Forelimb muscle (tissue), 1 donor: ENCODE measurements around the gene TRIM26. TPM values are rescaled to one million over a fixed set of nuclear protein-coding genes. Genes with fewer than 3 reads are reported as not detected.

ENCODE experiments used
- DNase-seq: peaks from one replicate; pipeline ENCODE4 v3.0.0-alpha.2; 2013; ENCODE audit warnings: low read depth
- polyA plus RNA-seq: library from polyadenylated mRNA; unstranded; fragments of 120-200 nt; gene quantifications from one replicate; pipeline ENCODE4 v1.2.1, GENCODE V29; 2013; ENCODE audit not compliant: insufficient read length

The TRIM26 gene
- polyA plus RNA-seq, 1 donor: 16.2 TPM

DNA sequence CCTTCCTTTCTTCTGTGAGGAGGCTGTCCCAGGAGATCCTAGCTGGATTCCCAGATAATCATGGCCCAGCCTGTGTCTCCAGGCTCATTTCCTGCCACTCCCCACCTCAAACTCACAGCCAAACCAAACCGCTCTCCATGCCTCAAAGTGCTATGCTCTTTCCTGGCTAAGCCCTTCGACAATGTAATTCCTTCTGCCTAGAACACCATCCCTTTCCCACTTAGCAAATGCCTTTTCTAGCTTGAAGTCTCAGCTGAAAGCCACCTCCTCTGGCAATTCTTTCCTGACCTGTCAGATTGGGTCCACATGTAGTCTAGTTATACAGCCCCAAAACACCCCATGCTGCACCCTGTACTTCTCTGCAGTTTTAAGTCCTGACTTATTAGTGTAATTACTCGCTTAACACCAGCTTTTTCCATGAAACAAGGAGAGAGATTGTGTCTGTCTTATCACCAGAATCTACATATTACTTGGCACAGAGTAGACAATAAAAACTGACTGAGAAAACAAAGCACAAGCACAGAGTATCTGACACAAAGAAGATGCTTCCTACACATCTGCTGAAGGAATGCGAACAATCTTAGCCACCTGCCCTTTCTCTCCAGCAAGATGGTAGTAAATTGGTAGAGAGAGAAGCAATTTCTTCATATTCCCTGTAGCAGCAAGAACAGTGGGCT is 5.4 kb downstream of the TRIM26 start:
- no peak for DNase-seq

DNA sequence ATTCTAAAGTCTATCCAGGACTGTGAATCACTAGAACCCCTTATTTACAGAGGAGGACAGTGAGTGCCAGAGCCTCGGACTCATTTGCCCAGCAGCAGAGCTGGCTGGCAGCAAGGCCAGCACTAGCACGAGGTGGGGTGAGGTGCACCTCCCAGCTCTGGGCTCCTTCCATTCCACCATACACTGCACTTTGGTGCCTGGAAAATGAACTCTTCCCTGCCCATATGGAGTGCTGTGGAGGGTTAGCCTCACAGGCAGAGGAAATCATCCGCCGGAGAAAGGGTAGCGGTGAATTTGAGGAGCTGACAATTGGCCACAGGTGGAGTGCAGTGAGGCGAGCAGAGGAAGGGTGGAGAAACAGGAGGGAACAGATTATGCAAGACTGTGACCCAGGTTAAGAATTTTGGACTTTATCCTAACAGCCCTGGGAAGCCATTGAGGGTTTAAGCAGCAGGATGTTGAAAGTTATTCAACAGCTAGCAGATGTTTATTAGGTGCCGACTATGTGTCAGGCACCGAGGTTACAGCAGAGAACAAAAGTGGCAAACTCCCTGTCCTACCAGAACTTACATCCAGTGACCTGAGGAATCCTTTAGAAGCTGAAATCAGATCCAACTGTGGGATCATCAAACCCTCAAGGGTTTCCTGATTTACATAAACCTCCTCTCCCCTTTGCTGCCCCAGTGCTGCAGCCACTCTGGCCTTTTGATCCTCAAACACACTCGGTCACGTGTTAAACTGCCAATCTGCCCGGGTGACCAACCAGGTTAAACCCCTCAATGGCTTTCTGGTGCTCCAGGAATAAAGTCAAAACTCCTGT is 6.2 kb downstream of the TRIM26 start:
- no peak for DNase-seq

DNA sequence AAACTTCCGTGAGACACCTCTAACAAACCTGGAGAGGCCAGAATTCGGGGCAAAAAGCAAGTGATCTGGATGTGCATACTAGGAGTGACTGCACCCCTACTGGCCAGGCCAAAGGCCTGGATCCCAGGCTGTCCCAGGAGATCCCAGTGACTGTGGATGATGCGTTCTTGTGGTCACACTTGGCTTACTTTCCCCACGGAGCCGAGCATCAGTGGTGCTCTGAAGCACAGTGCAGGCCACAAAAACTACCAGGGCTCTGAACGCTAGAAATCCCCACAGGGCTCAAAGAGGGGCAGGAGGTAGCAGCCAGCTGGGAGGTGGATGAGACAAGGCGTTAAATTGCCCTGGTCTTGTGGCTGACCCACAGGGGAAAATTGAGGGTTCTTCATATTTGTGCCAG is 7.1 kb downstream of the TRIM26 start:
- DNase-seq: no peak

DNA sequence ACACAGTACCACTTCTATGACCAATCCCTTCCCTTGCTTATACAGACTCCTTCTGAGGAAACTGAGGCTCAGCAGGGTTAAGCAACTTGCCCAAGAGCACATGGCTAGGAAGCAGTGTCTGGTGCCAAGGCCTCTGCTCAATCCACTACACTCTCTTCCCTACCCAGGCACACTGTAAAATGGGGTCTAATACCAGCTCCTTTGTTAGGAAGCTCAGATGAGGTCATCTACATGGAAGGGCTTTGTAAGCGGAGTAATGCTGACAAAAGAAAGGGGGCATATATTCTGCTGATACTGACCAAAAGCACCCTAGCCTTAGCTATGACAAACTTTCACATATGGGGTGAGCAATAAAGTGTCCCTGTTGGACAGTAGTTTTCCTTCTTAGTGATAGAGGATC is 9.1 kb downstream of the TRIM26 start:
- DNase-seq: no peak

DNA sequence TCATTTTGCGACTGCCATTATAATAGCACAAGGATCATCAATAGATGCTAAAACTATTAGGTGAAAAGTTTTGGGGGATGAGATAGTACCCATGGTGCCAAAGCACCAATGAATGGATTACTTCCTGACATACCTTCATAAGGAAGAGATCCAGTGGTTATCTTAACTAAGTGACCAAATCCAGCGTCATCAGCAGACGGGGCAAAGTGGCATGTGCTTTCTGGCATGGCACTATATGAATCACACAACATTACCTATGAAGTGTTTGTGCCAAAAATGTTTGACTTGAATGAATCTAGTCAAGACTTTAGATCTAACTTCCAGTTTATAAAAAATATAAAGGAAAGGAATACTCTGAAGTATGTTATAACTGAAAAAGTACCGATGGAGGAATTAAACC is 10.8 kb downstream of the TRIM26 start:
- no peak for DNase-seq

DNA sequence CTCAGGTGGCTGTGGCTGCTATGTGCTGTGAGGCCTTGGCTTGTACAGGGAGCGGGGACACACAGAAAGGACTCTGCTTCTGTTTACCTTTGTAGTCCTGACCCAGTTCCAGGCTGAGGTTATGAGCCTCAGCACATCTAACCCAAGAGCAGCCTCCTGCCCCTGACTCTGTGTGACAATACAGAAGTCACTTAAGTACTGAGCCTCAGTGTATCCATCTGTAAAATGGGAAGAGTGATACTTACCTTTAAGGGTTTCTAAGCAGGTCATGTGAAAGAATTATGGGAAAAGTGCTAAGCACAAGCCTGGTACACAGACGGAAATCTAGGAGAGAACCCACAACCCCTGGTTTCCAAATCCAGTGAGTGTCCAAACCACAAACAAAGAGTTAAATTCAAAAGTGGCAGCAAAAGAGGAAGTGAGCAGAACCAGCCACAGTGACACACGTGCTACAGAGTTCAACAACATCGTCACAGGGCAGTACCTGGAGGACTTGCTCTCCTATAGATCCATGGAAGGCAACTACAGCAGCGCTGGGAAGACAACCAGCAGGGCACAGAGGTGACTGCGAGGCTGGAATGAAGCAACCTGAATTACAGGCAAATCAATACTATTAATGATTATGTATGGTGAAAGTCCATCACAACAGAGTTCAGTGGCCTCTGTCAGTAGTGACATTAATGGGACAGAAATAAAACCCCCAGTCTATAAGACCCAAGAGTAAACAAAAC is 12.5 kb downstream of the TRIM26 start:
- no peak for DNase-seq

DNA sequence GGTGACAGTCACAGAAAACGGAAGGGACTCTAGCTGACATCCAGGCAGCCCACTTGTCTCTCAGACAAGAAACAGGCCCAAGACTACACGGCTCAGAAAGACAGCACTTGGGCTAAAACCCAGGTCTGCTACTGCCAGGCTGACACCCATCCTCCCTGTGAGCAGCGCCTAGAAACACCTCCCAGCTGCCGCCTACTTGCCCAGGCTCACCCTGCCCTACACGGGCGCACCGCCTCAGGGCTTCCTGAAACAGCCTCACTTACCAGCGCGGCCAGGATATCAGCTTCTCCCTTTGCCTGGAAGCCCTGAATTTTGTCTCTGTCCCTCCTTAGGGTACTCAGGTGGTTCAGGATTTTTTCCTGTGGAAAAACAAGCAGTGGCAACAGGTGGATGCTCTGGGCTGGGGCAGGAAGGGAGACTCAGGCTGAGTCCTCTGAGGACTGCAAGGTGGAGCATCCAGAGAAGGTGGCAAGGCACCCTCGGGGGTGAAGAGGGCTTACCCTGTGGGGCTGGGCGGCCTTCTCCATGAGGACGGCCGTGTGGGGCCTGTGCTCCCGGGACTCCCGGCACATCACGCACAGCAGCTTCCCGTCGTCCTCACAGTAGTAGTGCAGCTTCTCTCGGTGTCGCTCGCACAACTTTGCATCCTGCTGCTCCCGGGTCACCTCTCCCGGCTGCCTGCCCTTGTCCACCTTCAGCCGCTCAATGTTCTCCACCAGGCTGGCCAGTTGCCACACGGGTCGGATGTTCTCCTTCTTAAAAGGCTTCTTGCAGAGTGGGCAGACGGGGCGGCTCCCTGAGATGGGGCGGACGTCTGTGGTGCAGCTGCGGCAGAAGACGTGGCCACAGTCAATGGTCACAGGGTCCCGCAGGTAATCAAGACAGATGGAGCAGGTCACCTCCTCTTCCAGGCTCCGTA is 14.8 kb downstream of the TRIM26 start:
- DNase-seq: no peak

DNA sequence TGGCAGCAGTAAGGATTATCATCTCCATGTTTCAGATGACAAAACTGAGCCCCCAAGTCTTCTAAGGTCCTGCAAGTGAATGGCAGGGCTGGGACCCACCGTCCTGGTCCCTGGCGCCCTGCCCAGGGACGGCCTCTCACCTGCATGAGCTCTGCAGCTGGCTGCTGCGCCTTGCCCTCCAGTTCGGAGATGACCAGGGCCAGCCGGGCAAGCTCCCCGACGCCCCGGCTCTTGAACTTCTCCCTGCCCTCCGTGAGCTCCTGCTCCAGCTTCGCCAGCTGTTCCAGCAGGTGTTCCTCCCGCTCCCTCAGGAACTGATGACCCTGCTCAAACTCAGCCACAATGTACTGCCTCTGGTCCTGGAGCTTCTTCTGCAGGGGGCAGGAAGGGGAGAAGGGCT is 16.8 kb downstream of the TRIM26 start:
- DNase-seq: no peak

DNA sequence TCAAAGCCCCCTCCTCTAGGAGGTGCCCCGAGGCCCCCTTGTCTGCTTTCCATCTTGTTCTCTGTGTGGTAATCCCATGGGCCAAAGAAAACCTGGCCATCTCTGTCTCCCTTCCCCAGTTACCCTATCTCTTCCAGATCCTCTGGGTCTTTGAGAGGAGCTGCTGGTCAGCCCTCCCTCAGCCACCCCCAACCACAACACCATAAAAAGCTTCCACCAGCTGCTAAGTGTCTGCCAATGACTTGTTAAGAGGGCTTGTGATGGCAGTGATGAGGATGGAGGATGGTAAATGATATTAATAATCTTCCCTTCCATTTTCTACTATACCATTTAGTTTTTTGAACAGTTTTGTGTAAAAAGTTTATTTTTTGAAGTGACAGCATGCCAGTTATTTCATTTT is 17.3 kb downstream of the TRIM26 start:
- DNase-seq: no peak

DNA sequence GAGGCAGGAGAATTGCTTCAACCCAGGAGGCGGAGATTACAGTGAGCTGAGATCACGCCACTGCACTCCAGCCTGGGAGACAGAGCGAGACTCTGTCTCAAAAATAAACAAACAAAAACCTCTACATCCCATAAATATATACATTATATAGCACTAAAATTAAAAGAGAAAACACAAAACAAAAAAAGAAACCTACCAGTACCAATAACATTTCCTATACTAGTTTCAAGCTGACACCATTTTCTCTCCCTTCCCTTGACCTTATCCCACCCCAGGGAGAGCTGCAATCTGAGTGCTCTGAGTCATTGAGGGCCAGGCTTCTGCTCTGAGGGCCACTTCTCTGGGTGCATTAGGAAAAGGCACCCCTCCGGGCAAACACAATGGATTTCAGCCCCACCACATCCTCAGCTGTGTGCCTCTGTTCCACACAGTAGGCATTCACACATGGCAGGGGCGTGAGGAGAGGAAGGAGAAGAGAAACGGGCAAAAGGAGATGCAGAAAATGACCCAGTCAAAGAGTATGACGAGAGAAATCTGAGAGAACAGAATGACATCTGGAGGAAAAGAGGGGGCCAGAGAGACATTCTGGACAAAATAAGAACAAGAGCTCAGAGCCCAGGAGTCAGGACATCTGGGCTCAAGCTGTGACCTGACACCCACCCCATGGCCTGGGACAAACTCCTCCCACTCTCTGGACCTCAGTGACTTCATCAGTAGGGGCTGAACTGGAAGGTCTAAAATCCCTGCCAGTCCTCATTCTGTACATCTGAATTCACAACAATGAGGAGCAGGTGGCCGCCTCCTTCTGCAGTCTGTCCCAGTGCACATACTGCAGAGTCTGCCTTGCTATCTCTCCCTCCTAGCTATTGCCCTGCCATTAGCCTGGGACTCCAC is 18.2 kb downstream of the TRIM26 start:
- DNase-seq: no peak

DNA sequence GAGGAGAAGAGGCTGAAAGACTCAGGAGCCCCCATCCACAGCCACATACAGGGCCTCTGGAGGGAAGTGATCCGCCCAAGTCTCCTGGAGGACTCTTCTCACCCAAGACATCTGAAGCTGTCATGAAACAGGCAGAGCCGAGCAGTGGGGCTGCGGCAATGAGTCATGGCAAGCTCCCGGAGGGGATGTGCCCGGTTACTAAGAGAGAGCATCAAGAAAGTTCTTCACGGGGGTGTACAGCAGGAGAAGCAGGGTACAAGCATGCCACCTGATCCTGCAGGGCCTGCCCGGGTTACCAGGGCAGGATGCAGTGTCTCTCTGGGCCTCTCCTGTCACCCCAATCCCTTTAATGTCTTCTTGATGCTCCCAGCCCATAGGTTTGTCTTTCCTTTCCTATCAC is 21.1 kb downstream of the TRIM26 start:
- no peak for DNase-seq

DNA sequence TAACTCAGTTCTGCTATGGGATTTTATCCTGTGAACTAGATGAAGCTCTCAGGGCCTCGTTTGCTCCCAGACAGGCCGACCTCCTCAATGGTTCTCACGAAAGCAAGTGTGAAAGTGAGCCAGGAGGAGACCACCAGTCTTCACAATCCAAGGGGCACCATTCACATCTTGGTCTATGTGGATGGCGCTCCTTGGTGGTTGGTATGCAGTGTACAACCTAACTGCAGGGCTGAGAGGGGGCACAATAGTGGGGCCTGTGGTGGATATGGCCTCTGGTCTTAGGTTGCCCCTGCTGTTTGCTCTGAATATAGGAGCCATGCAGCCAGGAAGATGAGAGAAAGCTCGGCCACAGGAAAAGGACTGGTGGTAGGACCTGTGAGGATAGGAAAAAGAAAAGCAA is 24.7 kb downstream of the TRIM26 start:
- DNase-seq: no peak

DNA sequence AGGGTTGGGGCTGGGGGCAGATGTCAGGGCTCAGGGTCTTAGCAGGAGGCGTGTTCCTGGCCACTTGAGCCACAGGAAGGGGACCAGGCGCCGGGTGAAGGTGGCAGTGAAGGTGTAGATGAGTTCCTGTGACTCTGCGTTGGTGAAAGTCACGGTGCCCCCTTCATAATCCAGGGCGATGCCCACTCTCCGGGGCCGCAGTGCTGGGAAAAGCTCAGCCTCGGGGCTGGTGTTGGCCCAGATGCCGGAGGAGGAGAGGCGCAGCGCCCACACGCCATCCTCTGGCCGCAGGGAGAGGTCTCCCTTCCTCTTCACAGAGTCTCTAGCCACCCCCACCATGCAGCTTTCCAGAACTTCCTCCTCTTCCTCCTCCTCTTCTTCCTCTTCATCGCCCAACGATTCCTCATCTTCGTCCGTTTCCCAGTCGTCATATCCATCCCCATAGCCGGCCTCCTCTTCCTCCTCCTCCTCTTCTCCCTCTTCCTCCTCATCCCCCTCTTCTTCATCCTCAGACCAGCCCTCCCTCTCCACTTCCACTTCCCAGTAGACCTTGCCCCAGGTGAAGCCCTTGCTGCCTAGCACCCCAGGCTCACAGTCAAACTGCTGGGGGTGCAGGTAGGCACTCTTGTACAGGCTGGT is 27.2 kb downstream of the TRIM26 start:
- DNase-seq: no peak

DNA sequence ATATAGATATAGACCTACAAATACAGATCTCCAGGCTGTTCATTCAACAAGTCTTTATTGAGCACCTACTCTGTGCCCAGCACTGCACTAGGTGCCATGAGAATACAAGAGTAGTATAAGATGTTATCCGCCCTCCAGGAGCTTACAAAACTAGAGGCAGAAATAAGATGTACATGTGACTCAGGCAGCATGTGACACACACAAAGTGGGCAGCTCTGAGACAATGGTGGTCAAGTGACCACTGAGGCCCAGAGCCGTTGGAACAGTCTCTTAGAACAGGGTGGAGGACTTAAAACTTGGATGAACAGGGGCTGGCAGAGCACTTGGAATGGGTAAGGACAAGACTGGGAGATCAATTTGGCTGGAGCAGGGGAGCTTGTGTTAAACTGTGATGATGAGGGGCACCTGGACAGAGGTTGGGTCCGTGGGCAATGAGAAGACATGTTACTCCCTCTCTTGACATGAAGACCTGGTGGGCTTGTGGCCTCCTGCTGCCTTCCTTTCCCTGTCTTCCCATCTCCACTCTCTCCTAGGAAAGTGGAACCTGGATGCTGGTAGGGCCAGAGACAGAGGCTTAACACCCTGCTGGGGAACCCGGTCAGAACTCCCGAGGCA is 28.7 kb downstream of the TRIM26 start:
- DNase-seq: no peak

DNA sequence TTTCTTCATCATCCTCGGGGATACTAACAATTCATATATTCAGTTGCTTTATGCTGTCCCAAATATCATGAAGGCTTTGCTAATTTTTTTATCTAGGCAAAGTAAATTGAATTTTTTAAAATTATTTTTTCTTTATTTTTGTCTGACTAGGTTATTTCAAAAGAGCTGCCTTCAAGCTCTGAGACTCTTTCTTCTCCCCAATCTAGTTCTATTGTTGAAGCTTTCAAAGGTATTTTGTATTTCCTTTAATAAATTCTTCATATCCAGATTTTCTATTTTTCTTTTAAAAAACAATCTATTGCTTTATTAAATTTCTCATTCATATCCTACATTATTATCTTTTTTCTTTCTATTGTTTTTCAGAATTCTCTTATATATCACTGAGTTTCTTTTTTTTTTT is 33.1 kb downstream of the TRIM26 start:
- no peak for DNase-seq

DNA sequence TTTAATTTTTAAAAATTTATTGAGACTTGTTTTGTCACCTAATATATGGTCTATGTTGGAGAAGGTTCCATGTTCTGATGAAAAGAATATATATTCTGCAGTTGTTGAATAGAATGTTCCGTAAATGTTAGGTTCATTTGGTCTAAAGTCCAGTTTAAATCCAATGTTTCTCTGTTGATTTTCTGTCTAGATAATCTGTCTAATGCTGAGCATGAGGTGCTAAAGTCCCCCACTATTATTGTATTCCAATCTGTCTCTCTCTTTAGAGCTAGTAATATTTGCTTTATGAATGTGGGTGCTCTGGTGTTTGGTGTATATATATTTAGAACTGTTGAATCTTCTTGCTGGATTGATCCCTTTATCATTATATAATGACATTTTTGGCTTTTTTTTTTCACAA is 34.4 kb downstream of the TRIM26 start:
- no peak for DNase-seq

DNA sequence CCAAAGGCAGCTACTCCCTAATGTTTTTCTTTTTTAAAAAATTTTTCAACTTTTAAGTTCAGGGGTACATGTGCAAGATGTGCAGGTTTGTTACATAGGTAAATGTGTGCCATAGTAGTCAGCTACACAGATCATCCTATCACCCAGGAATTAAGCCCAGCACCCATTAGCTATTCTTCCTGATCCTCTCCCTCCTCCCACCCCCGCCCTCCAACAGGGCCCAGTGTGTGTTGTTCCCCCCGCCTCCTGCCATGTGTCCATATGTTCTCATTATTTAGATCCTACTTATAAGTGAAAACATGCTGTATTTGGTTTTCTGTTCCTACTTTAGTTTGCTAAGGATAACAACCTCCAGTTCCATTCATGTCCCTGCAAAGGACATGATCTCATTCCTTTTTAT is 37.4 kb downstream of the TRIM26 start:
- DNase-seq: no peak

DNA sequence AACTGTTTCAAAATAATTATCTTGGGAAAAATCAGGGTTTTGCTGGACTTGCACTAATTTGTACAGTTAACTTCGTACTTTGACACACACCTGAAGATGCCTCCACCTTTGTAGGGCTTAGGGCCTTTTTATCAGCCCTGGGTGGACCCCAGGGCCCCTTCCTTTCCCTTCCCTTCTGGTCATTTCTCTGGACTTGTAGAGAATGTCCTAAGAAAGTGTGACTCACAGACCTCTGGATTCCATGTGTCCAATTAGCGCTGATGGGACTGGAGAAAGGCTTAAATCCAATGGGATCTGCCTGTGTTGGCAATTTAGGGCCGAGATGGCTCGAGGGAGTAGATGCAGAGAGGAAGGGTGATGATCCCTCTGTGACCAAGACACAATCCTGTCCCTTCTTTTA is 40.5 kb downstream of the TRIM26 start:
- DNase-seq: no peak

DNA sequence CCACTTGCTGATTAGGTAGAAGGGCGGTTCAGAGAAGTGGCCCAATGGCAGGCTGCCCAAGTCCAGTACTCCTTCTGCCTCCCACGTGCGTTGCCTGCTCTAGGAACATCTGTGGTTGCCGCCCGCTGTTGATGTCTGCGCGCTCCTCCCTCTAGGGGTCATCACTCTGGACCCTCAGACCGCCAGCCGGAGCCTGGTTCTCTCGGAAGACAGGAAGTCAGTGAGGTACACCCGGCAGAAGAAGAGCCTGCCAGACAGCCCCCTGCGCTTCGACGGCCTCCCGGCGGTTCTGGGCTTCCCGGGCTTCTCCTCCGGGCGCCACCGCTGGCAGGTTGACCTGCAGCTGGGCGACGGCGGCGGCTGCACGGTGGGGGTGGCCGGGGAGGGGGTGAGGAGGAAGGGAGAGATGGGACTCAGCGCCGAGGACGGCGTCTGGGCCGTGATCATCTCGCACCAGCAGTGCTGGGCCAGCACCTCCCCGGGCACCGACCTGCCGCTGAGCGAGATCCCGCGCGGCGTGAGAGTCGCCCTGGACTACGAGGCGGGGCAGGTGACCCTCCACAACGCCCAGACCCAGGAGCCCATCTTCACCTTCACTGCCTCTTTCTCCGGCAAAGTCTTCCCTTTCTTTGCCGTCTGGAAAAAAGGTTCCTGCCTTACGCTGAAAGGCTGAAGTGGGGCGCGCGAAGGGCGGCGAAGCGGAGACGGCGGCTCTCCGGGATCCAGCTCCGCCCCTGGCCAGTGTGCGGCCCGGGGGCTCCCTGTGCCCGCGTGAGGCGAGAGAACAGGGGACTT is 41.3 kb downstream of the TRIM26 start:
- no peak for DNase-seq
